BE2C (cell line): ENCODE results near the gene TXLNB.
"Not testable (repeated sequence)": the region's sequence is repeated elsewhere in the genome, so short reads cannot be mapped to it uniquely, and the experiment has no call there.

Source experiments
- DNase-seq: peaks from one replicate; pipeline ENCODE4 v3.0.0-alpha.2; 2020
- H3K27me3 ChIP-seq: fragments of 250-450 bp; sonication (Bioruptor Pico); 2 replicates; pipeline ENCODE4 v1.5.1; 2020; ENCODE audit warnings: mild to moderate bottlenecking
- H3K36me3 ChIP-seq: fragments of 250-450 bp; sonication (Bioruptor Pico); 2 replicates; pipeline ENCODE4 v1.5.1; 2020; ENCODE audit warnings: mild to moderate bottlenecking
- H3K4me1 ChIP-seq: fragments of 250-450 bp; sonication (Bioruptor Pico); 2 replicates; pipeline ENCODE4 v1.5.1; 2020
- H3K4me3 ChIP-seq: 2 replicates; pipeline ENCODE4 v1.5.1; 2011; ENCODE audit warnings: low read depth, low read length
- H3K9me3 ChIP-seq: fragments of 250-450 bp; sonication (Bioruptor Pico); 2 replicates; pipeline ENCODE4 v1.5.1; 2020
- TF ChIP-seq, protein P1 (sequence below): IDR thresholded peaks from 2 replicates; pipeline ENCODE4 v1.5.1; 2012; ENCODE audit warnings: mild to moderate bottlenecking, low read depth, low read length

TXLNB gene

DNA sequence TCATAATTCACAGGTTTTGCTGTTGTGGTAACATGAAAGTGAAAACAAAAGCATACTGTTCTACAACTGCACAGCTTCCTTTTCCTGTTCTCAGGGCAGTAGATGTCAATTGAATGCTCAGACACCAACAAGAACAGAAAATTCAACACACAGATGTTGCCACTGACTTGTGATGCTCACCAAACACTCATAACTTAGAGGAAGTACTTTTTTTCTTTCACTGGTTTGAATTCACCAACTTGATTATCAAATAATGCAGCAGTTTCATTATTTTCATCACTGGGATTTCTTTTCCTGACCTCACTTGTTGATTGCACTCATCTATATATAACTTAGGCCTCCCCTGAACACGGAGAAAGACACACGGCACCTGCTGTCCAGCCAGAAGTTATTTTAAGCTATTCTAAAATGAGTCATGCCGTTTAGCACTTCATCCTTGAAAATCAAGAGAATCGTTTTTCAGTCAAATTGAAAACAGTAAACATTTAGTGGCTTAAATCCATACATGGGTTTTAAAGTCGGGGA lies 949 bp downstream of the TXLNB start:
- Histone ChIP-seq H3K9me3 (no peaks in the 10 kb centered on the region), H3K36me3 (no peaks in the 10 kb centered on the region), H3K4me3 (no peak overlapping the region), H3K27me3 (peaks cover 4% of the 10 kb centered on the region; the same call in 1 of the 2 replicates), H3K4me1 (no peaks in the 10 kb centered on the region)
- DNase-seq = no peak
- TF ChIP-seq, protein P1, sequence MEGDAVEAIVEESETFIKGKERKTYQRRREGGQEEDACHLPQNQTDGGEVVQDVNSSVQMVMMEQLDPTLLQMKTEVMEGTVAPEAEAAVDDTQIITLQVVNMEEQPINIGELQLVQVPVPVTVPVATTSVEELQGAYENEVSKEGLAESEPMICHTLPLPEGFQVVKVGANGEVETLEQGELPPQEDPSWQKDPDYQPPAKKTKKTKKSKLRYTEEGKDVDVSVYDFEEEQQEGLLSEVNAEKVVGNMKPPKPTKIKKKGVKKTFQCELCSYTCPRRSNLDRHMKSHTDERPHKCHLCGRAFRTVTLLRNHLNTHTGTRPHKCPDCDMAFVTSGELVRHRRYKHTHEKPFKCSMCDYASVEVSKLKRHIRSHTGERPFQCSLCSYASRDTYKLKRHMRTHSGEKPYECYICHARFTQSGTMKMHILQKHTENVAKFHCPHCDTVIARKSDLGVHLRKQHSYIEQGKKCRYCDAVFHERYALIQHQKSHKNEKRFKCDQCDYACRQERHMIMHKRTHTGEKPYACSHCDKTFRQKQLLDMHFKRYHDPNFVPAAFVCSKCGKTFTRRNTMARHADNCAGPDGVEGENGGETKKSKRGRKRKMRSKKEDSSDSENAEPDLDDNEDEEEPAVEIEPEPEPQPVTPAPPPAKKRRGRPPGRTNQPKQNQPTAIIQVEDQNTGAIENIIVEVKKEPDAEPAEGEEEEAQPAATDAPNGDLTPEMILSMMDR = no peak

DNA sequence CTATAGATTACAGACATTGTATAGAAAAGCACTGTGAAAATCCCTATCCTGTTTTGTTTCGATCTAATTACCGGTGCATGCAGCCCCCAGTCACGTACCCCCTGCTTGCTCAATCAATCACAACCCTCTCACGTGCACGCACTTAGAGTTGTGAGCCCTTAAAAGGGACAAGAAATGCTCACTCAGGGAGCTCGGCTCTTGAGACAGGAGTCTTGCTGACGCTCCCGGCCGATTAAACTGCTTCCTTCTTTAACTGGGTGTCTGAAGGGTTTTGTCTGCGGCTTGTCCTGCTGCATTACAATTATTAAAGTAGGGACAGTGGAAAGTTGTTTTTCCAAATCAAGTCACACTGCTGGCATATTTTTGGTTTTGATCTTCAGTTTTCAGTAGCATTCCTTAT lies 2.6 kb downstream of the TXLNB start:
- Histone ChIP-seq H3K4me1 (no peaks in the 10 kb centered on the region), H3K36me3 (no peaks in the 10 kb centered on the region), H3K27me3 (peaks cover 4% of the 10 kb centered on the region; the same call in 1 of the 2 replicates), H3K4me3 (no peak overlapping the region), H3K9me3 (no peaks in the 10 kb centered on the region)
- no peak for DNase-seq
- TF ChIP-seq, protein P1 = no peak

DNA sequence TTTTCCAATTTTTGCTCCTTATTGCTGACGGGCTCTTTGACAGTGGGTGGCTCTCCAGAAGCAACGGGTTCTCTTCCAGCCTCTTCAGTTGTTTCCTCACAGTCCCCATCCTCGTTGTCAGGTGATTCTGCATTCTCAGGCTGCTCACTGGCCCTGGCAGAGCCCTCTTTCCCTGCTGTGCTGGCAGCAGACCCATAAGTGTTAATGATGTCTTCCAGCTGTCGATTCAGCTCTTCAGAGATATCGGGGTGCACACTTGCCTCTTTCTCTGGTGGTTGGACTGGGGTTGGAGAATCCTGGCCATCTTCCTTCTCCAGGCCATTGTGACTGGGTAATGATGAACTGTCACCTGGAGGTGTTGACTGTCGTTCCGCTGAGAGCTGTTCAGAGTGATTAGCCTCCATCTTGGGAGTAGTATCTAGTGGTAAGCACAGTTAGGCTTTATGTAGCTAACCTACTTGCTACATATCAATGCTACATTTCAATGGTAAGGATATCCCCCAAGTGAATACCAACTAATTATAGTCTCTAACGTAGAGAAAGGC lies 3.2 kb downstream of the TXLNB start:
- Histone ChIP-seq H3K4me1 (no peaks in the 10 kb centered on the region), H3K27me3 (peaks cover 4% of the 10 kb centered on the region; the same call in 1 of the 2 replicates), H3K4me3 (no peak overlapping the region), H3K9me3 (no peaks in the 10 kb centered on the region), H3K36me3 (no peaks in the 10 kb centered on the region)
- DNase-seq = no peak
- TF ChIP-seq, protein P1 = no peak

- H3K27me3 ChIP-seq = peaks cover 4% of the 10 kb centered on the region; the same call in 1 of the 2 replicates
- H3K36me3 ChIP-seq = no peaks in the 10 kb centered on the region
- H3K4me1 ChIP-seq = no peaks in the 10 kb centered on the region
- TF ChIP-seq, protein P1 = no peak
- no peak overlapping the region for H3K4me3 ChIP-seq
- H3K9me3 ChIP-seq = no peaks in the 10 kb centered on the region
- DNase-seq = no peak
These were observed 3.9 kb downstream of the TXLNB start for GRCh38 chr6:139287868-139288267.

- H3K4me1 ChIP-seq, DNase-seq, H3K4me3 ChIP-seq, H3K36me3 ChIP-seq, H3K9me3 ChIP-seq, H3K27me3 ChIP-seq: not testable (repeated sequence)
These were observed 5.4 kb downstream of the TXLNB start for GRCh38 chr6:139286438-139286837.

- Histone ChIP-seq H3K4me3 (no peak overlapping the region), H3K9me3 (no peaks in the 10 kb centered on the region), H3K27me3 (peaks cover 1% of the 10 kb centered on the region; the same call in 1 of the 2 replicates), H3K36me3 (no peaks in the 10 kb centered on the region), H3K4me1 (no peaks in the 10 kb centered on the region)
- TF ChIP-seq, protein P1 = no peak
- no peak for DNase-seq
These were observed 6.2 kb downstream of the TXLNB start for GRCh38 chr6:139285590-139285989.
